ENCODE data around the gene TSTD1.
"Not testable (repeated sequence)": the region's sequence is repeated elsewhere in the genome, so short reads cannot be mapped to it uniquely, and the experiment has no call there.

Gene TSTD1

DNA sequence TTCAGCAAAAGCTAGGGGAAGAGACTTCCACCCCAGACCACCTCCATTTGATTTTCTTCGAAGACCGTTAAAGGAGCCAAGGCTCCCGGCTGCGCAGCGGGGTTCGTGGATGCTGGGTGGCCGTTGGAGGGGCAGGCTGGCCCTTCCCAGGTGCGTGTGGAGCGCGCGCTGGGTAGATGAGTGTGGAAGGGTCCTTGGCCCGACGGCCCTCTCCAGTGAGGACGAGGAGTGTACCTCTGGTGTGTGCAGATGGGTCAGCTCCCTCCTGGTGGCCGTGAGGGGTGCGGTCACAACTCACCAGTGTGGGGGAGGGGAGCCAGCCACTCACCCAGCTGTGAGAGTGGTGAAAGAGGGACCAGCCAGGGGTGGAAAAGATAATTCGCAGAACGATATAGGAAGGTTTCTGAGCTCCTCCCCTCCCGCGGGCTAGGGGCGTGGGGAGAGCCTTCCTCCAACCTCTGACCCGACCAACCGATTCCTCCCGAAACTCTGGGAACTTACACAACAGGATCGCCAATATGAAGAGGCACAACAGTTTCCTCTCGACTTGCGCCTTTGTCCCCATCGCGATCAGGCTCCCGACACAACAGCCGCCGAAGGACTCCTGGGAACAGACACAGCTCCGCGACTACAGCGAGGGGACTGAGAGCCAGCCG lies 18.1 kb downstream of the TSTD1 start, which contains the start of gene F11R:
Gene F11R, minus strand, starts transcription at position 644 of the 656 bp plus-strand sequence. Its CDS starts 79 bp downstream, at position 565.
- H3K4me1 Mint-ChIP-seq: peaks cover 43% of the 10 kb centered on the region
- ATAC-seq (replicated peaks; ENCODE audit: extremely low read depth, poor library complexity, severe bottlenecking) (peak; percentile 30), DNase-seq (ENCODE audit: low spot score in 2 of 2) (no peak)

DNA sequence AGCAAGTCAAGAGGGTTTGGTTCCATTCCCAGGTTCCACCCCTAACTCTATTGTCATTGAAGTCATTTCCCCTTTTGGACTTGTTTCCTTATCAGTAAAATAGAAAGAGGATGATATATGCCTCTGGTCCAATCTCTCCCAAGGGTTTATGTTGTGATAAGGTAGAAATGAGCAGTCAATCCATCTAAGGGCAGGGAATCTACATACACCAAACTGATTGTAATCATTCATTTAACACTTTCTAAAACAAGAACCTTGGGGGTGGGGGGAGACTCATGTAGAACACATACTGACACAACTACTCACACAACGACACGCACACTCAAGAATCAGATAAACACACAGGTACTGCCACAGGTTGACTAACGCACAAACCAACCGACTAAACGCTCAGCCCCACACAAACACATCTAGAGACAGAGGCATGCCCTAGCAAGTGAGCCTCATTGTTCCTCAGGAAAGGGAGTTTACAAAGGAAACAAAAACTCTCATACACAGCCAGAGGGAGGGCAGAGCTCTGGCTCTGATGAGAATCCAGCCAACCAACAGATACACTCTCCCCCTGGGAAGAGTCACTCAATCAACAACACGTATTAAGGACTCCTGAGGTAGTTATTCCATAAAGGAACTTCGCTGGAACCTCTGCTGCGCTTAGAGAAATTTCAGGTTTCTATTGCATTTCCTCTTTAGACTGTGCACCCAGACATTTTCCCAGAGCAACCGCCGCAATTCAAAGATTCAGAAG lies 18.8 kb downstream of the TSTD1 start:
- Mint-ChIP-seq H3K36me3 (ENCODE audit: insufficient read depth) (peaks cover 1% of the 10 kb centered on the region), H3K27me3 (no peaks in the 10 kb centered on the region), H3K9me3 (no peaks in the 10 kb centered on the region), H3K4me3 (peak overlapping the region; percentile 91), H3K4me1 (peaks cover 43% of the 10 kb centered on the region), H3K27ac (ENCODE audit: low read depth) (peak overlapping the region; percentile 91)
- ATAC-seq (replicated peaks; ENCODE audit: extremely low read depth, poor library complexity, severe bottlenecking): no peak
- DNase-seq (ENCODE audit: low spot score in 2 of 2): no peak

More for the DNA sequence above, 18.1 kb downstream of the TSTD1 start, which contains the start of gene F11R:
- Mint-ChIP-seq H3K36me3 (ENCODE audit: insufficient read depth) (peaks cover 1% of the 10 kb centered on the region), H3K9me3 (no peaks in the 10 kb centered on the region), H3K27ac (ENCODE audit: low read depth) (peak within 1 kb of the TSS; percentile 91), H3K27me3 (no peaks in the 10 kb centered on the region), H3K4me3 (peak within 1 kb of the TSS; percentile 91)

DNA sequence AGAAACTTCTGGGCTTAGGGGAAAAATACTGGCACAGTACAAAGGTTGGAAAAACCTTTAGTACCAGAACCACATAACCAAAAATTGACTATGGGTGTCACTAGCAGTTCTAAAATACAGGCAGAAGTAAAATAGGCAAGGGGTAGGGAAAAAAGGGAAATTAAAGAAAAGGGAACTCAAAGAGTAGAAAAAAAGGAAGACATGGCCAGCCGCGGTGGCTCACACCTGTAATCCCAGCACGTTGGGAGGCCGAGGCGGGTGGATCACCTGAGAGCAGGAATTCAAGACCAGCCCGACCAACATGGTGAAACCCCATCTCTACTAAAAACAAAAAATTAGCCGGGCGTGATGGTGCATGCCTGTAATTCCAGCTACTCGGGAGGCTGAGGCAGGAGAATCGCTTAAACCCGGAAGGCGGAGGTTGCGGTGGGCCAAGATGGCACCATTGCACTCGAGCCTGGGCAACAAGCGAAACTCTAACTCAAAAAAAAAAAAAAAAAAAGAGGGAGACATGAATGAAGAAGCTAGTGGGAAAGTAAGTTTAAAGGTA lies 19.6 kb downstream of the TSTD1 start:
- H3K9me3 Mint-ChIP-seq; ATAC-seq (replicated peaks; ENCODE audit: extremely low read depth, poor library complexity, severe bottlenecking); H3K36me3 Mint-ChIP-seq (ENCODE audit: insufficient read depth); DNase-seq (ENCODE audit: low spot score in 2 of 2); H3K27me3 Mint-ChIP-seq: not testable (repeated sequence)
- Mint-ChIP-seq H3K4me3 (peak overlapping the region; percentile 91), H3K4me1 (peaks cover 45% of the 10 kb centered on the region), H3K27ac (ENCODE audit: low read depth) (peak overlapping the region; percentile 91)

DNA sequence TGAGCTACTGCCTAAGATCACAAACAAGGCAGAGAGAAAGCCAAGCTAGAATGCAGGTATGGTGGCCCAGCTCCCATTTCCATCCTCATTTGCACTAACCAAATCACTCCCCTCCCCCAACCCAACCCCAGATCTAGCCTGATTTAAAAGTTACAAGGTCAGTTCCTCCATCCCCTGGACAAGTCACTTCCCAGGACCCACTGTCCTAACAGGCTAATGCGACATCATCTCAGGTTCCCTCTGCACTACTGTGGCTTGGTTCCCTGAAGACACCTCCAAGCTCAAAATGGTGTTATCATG lies 20.2 kb downstream of the TSTD1 start:
- Mint-ChIP-seq H3K4me3 (no peak overlapping the region), H3K9me3 (no peaks in the 10 kb centered on the region), H3K36me3 (ENCODE audit: insufficient read depth) (peaks cover 6% of the 10 kb centered on the region), H3K4me1 (peaks cover 47% of the 10 kb centered on the region), H3K27me3 (no peaks in the 10 kb centered on the region), H3K27ac (ENCODE audit: low read depth) (peak overlapping the region; percentile 91)
- DNase-seq (ENCODE audit: low spot score in 2 of 2) (no peak), ATAC-seq (replicated peaks; ENCODE audit: extremely low read depth, poor library complexity, severe bottlenecking) (no peak)

DNA sequence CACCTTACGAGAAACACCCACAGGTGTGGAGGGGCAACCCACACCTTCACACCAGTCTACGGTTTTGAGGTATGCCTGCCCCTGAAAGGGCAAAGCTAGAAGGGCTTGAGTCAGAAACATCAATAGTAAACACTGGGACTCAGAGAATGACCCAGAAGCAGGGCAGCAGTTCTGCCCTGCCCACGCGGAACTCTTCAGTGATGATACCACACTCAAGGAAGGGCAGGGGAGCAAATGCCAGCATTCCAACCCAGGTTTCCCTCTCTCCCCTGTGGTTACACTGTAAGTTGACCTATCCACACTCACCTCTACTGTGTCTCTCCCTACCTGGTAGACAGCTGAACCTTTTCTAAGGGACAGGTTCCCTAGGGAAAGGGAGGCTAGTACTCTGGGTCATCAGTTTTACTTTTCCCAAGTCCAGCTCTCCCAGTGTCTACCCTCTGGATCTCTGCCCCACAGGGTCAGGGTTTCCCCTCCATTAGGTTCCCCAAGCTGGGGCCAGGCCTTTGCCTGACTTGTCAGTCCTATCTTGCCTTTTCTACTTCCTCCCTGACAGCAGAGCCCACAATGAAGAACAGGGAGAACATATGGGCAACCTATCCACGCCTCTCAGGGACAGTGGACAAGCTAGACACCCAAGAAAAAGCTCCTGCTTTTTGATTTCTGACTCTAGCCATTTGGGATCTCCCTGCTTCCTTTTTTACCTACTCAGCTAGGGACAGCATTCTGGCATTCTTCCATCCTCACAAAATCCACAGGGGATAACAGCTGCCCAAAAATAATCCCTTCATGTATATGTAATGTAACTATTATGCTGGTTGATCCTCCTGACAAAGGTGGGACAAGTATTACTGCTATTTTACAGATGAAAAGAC lies 20.8 kb downstream of the TSTD1 start:
- H3K36me3 Mint-ChIP-seq (ENCODE audit: insufficient read depth): peaks cover 9% of the 10 kb centered on the region
- no peak for ATAC-seq (replicated peaks; ENCODE audit: extremely low read depth, poor library complexity, severe bottlenecking)
- H3K4me3 Mint-ChIP-seq: no peak overlapping the region
- DNase-seq (ENCODE audit: low spot score in 2 of 2): no peak
- H3K4me1 Mint-ChIP-seq: peaks cover 51% of the 10 kb centered on the region
- H3K27ac Mint-ChIP-seq (ENCODE audit: low read depth): no peak overlapping the region
- H3K9me3 Mint-ChIP-seq: no peaks in the 10 kb centered on the region
- no peaks in the 10 kb centered on the region for H3K27me3 Mint-ChIP-seq

DNA sequence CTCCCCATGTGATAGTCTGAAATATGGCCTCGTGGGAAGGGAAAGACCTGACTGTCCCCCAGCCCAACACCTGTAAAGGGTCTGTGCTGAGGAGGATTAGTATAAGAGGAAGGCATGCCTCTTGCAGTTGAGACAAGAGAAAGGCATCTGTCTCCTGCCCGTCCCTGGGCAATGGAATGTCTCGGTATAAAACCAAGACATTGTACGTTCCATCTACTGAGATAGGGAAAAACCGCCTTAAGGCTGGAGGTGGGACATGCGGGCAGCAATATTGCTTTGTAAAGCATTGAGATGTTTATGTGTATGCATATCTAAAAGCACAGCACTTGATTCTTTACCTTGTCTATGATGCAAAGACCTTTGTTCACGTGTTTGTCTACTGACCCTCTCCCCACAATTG lies 21.6 kb downstream of the TSTD1 start:
- not testable (repeated sequence) for ATAC-seq (replicated peaks; ENCODE audit: extremely low read depth, poor library complexity, severe bottlenecking); H3K27me3 Mint-ChIP-seq; H3K27ac Mint-ChIP-seq (ENCODE audit: low read depth); H3K36me3 Mint-ChIP-seq (ENCODE audit: insufficient read depth); H3K9me3 Mint-ChIP-seq; DNase-seq (ENCODE audit: low spot score in 2 of 2); H3K4me3 Mint-ChIP-seq
- H3K4me1 Mint-ChIP-seq: peaks cover 54% of the 10 kb centered on the region

DNA sequence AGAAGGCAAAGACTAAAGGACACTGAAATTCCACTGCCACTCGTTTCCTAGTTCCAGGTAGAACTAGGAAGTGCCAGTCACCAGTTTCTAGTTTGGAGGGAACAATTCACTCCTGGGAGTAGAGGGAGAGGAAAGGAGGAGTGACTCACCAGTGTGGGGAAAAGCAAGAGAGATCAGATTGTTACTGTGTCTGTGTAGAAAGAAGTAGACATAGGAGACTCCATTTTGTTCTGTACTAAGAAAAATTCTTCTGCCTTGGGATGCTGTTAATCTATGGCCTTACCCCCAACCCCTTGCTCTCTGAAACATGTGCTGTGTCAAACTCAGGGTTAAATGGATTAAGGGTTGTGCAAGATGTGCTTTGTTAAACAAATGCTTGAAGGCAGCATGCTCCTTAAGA lies 22.1 kb downstream of the TSTD1 start:
- not testable (repeated sequence) for DNase-seq (ENCODE audit: low spot score in 2 of 2); H3K27ac Mint-ChIP-seq (ENCODE audit: low read depth); H3K9me3 Mint-ChIP-seq; H3K4me3 Mint-ChIP-seq; ATAC-seq (replicated peaks; ENCODE audit: extremely low read depth, poor library complexity, severe bottlenecking); H3K27me3 Mint-ChIP-seq
- H3K4me1 Mint-ChIP-seq: peaks cover 55% of the 10 kb centered on the region
- peaks cover 11% of the 10 kb centered on the region for H3K36me3 Mint-ChIP-seq (ENCODE audit: insufficient read depth)

DNA sequence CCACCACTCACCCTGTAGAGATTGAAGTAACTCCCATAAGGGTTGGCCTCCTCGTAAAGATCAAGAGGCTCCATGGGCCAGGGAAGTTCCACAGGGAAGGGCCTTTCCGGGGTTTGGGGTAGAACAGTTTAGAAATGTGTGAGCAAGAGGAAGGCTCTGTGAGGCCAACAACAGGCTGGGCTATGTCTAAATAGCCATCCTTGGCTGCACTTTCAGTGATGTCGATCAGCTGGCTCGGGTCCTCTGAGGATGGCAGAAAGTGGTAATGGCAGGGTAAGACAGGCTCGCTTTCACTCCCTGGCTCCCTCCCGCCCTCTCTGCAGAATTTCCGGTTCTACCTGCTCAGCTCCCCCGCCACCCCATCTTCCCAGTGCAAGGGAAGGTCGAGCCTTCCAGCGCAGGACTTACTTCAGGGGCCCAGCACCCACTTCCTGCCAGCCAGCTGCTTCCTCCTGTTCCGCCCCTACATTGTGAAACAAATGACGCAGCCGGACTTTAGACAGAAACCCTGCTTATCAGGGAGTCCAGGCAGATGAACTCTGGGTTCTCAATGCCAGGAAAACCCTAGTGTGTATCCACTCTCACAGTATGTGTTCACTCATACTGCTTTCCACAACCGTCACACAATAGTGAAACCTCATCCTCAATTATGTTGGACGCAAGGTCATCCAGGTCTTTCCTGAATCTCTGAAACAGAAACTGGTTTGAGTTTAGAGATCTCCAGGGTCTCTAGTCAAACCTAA lies 25.1 kb downstream of the TSTD1 start:
- H3K4me3 Mint-ChIP-seq: peak overlapping the region; percentile 80

DNA sequence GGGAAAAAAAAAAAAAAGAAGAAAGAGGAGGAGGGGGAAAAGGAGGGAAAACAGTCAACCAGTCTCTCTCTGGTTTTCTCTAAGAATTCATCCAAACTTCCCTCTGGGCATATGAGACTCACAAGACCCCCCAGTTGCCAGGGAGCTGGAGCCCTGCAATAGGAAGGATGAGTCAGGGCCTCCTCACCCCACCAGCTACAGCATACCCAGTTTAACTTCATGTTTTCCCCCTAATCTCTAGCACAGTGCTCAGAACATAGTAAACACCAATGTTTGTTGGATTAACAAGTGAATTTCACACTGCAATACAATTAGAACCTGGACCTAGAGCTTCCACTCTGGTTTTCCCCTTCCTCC lies 25.7 kb downstream of the TSTD1 start:
- ATAC-seq (replicated peaks; ENCODE audit: extremely low read depth, poor library complexity, severe bottlenecking): peak; percentile 25
- H3K4me1 Mint-ChIP-seq: peaks cover 31% of the 10 kb centered on the region

More for the DNA sequence above, 25.1 kb downstream of the TSTD1 start:
- peak overlapping the region; percentile 91 for H3K27ac Mint-ChIP-seq (ENCODE audit: low read depth)
- ATAC-seq (replicated peaks; ENCODE audit: extremely low read depth, poor library complexity, severe bottlenecking) (peak; percentile 88), DNase-seq (ENCODE audit: low spot score in 2 of 2) (peak; percentile 33 to 58)
- peaks cover 10% of the 10 kb centered on the region for H3K36me3 Mint-ChIP-seq (ENCODE audit: insufficient read depth)
- H3K4me1 Mint-ChIP-seq: peaks cover 36% of the 10 kb centered on the region
- no peaks in the 10 kb centered on the region for H3K27me3 Mint-ChIP-seq
- no peaks in the 10 kb centered on the region for H3K9me3 Mint-ChIP-seq

DNA sequence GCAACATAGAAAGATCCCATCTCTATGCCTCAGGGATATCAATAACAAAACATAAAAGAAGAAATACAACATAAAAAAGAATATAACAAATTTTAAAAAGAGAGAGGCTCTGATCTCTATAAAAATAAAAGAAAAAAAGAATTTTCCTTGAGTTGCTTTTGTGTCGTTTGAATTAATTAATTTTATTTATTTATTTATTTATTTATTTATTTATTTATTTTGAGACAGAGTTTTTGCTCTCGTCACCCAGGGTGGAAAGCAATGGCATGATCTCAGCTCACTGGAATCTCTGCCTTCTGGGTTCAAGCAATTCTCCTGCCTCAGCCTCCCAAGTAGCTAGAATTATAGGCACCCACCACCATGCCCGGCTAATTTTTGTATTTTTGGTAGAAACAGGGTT lies 26.3 kb downstream of the TSTD1 start:
- Mint-ChIP-seq H3K27ac (ENCODE audit: low read depth) (peak overlapping the region; percentile 63), H3K4me3 (no peak overlapping the region)
- no peak for DNase-seq (ENCODE audit: low spot score in 2 of 2)

More for the DNA sequence above, 25.7 kb downstream of the TSTD1 start:
- no peak for DNase-seq (ENCODE audit: low spot score in 2 of 2)
- Mint-ChIP-seq H3K9me3 (no peaks in the 10 kb centered on the region), H3K27ac (ENCODE audit: low read depth) (peak overlapping the region; percentile 91), H3K36me3 (ENCODE audit: insufficient read depth) (peaks cover 10% of the 10 kb centered on the region), H3K4me3 (peak overlapping the region; percentile 80), H3K27me3 (no peaks in the 10 kb centered on the region)

DNA sequence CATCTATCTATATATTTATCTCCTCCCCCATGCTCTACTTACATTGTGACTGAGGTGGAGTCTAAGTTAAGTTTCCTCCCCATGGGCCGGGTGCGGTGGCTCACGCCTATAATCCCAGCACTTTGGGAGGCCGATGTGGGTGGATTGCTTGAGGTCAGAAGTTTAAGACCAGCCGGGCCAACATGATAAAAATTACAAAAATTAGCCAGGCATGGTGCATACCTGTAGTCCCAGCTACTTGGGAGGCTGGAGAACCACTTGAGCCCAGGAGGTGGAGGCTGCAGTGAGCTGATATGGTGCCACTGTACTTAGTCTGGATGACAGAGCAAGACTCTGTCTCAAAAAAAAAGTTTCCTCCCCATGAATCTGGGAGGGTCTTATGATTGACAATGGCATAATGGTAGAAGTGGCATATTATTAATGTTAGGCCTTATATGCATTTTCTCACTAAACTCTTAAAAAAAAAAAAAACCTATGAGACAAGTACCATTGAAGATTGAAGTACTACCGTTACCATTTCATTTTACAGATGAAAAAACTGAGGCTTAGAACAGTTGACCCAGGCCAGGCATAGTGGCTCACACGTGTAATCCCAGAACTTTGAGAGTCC lies 29.1 kb downstream of the TSTD1 start:
- Mint-ChIP-seq H3K4me3 (no peak overlapping the region), H3K27me3 (no peaks in the 10 kb centered on the region), H3K4me1 (peaks cover 35% of the 10 kb centered on the region), H3K27ac (ENCODE audit: low read depth) (peak overlapping the region; percentile 10), H3K36me3 (ENCODE audit: insufficient read depth) (peaks cover 10% of the 10 kb centered on the region), H3K9me3 (no peaks in the 10 kb centered on the region)
- DNase-seq (ENCODE audit: low spot score in 2 of 2) (no peak), ATAC-seq (replicated peaks; ENCODE audit: extremely low read depth, poor library complexity, severe bottlenecking) (no peak)

More for the DNA sequence above, 26.3 kb downstream of the TSTD1 start:
- peaks cover 28% of the 10 kb centered on the region for H3K4me1 Mint-ChIP-seq
- H3K27me3 Mint-ChIP-seq: no peaks in the 10 kb centered on the region
- no peak for ATAC-seq (replicated peaks; ENCODE audit: extremely low read depth, poor library complexity, severe bottlenecking)
- peaks cover 10% of the 10 kb centered on the region for H3K36me3 Mint-ChIP-seq (ENCODE audit: insufficient read depth)
- H3K9me3 Mint-ChIP-seq: no peaks in the 10 kb centered on the region

Measured in central memory CD8-positive, alpha-beta T cell (primary cell).